Amniotic epithelial cell (primary cell): ENCODE measurements around the gene MGAT5.

Experiments used
- DNase-seq: peaks from one replicate; pipeline ENCODE4 v3.0.0-alpha.2; 2010; ENCODE audit warnings: low read depth

The MGAT5 gene

GRCh38 chr2:134425724-134426496, 172.0 kb downstream of the MGAT5 start:
- DNase-seq, result no peak

- DNase-seq, result no peak
Observed at GRCh38 chr2:134426721-134427120, 172.8 kb downstream of the MGAT5 start.

- DNase-seq, result peak; percentile 78
Observed at GRCh38 chr2:134429886-134430285, 176.0 kb downstream of the MGAT5 start.

DNA sequence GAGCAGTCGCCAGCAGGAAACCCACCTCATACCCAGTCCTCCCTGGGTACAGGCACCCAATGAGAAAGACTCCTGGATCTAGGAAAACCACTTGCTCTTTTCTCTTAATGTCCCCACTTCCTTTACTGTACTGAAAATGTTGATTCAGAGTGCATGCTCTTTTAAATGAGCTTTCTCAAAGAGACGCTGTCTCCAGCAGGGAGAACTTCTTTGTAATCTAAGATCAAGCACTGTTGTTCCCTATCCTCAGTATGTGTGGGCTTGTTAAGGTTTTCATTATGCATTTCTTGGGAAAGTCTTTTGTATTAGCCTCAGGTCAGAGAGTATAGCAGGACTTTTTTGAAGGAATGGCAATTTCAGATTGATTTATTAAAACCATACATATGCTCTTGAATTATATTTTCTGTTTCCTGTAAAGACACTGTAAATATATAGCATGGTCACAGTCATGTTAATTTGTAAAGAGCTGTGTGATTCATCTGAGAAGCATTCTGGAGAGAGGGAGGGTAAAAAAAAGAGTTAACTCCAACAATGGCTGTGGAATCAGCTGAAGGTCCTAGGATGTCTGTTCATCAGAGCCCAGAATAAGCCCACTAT, 178.1 kb downstream of the MGAT5 start:
- DNase-seq, result peak; percentile 51

- peak; percentile 20 for DNase-seq
Observed at GRCh38 chr2:134432435-134432883, 178.6 kb downstream of the MGAT5 start.

DNA sequence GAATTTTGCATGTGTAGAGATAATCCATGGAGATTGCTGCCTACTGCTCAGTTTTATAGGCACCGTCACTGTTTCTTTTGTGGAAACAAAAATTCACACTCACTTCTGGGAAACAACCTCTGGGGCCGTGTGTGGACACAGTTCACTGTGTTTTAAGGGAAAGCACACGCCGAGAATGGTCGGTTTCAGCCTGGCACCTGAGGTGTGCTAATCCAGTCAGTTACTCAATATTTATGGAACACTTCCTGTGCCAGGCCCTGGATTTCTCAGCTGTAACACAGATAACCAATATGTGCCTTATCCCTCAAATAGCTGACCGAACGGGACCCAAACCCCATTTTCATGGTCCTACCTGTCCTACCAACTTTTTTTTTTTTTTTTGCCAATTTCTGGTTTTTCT, 179.6 kb downstream of the MGAT5 start:
- DNase-seq, result no peak

GRCh38 chr2:134433979-134434378, 180.1 kb downstream of the MGAT5 start:
- DNase-seq, result no peak

GRCh38 chr2:134435505-134435904, 181.6 kb downstream of the MGAT5 start:
- DNase-seq, result no peak

GRCh38 chr2:134435936-134436335, 182.1 kb downstream of the MGAT5 start:
- no peak for DNase-seq

GRCh38 chr2:134436706-134437105, 182.8 kb downstream of the MGAT5 start:
- DNase-seq, result no peak

DNA sequence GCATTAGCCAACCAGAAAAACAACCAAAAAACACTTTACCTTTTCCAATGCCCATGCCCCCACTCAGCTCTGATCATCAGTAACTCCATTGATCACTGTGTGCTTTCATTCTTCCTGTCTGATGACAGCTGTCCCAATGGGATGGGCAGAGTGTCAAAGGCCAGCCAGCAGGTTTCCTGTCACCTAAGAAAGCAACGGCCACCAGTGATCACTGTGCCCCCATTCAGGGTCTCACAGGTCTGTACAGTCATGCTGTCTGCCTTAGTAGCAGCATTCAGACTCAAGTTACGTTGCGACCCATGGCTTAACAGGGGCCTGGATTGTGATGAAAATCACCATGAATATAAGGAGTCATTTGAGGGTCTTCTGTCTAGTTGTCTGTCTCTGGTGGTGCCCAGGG, 184.5 kb downstream of the MGAT5 start:
- no peak for DNase-seq

DNA sequence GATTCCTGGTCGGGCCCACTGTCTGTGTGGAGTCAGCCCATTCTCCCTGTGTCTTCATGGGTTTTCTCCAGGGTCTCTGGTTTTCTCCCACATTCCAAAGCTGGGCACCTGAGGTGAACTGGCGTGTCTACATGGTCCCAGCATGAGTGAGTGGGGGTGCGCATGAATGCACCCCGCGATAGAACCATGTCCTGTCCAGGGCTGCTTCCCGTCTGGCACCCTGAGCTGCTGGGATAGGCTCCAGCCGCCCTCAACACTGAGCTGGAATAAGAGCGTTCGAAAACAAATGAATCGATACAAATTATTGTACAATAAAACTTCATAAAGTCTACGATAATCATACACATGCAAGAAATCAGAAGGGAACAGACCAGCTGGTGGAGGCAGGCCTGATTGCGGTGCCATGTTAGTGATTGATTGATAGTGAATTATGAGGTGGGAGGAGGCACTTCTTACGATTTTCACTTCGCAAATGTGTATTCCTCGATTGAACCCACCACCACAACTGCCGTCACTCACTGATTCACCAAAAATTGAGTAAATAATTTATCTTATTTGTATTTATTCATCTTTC, 186.6 kb downstream of the MGAT5 start:
- DNase-seq, result no peak

DNA sequence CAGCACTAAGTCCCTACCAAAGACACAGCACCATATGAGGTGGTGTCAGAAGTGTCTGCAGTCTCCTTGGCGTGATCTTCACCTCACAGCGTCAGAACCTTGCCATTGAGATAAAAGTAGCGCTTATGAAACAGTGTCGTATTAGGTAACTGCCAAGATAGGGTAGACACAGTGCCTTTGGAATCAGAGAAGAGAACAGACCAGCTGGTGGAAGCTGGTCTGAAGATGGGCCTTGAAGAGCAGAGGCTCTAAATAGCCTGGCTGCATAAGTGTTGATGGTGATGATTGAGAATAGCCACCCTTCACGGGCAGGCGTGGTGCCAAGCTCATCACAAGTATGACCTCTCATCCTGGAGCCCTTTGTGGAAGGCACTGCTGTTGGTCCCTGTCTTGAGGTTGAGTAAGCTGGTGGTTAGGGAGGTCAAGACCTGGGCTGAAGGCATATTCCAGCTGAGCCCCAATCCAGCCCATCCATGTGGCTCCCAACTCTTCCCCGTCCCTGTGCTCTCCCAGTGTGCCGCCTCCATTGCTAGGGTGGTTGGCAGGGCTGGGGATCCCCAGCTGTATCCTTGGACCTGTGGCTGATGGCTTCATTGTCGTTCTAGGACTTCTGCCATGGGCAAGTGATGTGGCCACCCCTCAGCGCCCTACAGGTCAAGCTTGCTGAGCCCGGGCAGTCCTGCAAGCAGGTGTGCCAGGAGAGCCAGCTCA, 187.4 kb downstream of the MGAT5 start:
- no peak for DNase-seq

- no peak for DNase-seq
Observed at GRCh38 chr2:134443814-134444480, 190.1 kb downstream of the MGAT5 start.

GRCh38 chr2:134445116-134445515, 191.2 kb downstream of the MGAT5 start:
- DNase-seq, result no peak

DNA sequence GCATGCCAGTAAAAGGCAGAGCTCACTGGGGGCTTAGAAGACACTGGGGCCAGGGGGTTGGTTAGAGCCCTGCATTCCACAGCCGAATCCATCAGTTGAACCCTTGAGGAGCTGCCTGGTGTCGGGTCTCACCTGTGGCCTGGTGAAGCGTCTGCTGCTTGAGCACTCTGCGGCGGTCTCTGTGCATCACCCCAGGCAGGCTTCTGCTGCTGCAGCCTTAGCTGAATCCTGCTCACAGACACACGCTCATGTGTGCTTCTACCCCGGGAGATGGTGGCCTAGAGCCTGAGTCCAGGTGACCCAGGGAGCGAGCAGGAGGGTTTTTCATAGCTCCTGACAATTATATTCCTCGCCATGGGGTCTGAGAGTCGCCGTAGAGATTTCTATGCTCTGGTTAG, 192.1 kb downstream of the MGAT5 start:
- DNase-seq, result no peak

DNA sequence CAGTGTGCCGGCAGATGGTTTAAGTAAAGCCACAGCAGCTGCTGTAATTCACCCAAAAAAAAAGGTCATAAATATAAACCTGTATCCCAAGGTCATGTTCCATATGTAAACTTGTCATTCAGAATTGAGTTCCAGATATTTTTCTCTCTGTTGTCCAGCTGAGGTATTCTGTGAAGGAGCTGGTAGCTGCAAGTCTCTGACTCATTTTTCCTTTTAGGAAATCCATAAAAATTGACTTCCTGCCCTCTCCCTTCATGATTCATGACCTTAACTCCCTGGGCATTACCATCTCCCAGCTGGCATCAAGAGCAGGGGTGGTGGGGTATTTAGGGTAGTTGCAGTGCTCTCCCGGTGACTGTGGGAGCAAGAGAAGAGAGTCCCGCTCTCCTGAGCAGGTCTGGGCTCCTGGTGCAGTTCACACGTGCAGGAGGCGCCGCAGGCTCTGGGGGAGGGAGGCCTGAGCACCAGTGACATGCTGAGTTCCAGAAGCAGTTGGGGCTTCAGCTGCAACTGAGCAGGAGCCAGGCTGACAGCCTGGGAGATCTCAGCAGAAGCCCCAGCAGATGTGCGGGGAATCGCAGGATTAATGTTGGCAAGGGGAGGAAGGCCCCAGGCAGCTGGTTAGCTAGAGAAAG, 192.6 kb downstream of the MGAT5 start:
- DNase-seq, result peak; percentile 34

- no peak for DNase-seq
Observed at GRCh38 chr2:134447669-134448068, 193.8 kb downstream of the MGAT5 start.

GRCh38 chr2:134448650-134449049, 194.8 kb downstream of the MGAT5 start:
- DNase-seq, result no peak

DNA sequence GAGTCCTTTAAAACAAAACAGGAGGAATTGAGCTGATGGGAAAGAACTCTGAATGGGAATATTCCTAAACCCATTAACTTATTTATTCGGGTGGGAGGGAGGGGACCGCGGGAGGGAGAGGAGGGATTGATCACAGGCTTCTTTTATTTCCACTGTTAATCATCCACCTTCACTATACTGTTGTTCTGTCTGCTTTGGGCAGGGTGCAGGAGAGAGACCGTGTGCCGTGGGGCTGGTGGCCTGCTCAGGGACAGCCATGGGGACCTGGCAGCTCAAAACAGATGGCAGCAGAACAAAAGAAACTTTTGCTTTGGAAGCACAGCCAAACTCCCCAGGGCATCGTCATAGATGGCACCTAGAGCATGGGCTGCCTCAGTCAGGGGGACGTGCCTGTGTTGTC, 195.3 kb downstream of the MGAT5 start:
- no peak for DNase-seq

DNA sequence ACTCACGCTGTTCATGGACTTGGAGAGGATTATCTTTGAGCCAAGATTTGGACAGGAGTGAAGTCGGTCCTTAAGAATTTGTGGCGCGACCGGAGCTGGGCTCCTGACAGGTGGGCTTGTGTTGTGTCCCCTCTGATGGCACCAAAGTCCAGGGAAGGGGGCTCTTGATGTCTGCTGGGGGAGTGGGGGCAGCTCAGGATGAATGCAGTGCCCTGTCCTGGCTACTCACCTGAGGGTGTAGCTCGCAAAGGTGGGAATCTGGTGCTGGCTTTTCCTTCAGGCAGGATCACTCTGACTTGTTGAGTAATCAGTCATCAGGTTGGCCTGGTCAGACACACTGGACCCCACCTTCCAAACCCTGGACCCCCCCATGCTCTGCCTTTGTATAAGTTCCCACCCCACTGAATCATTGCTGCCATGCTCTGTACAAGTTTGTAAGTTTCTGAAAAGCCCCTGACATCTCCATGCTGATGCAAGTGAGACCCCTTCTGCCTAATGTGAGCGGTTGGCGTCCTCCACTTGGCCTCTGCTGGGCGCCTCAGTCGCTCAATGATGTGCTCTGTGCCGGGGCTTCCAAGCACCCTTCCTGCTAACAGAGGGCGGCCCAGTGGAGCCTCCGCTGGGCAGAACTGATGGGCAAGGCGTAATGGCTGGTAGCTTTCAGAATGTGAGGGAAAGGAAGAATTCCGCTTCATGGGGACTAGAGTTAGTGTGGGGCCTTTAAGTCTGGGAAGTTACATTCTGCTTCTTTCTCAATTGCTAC, 196.1 kb downstream of the MGAT5 start:
- DNase-seq, result no peak
